Kidney epithelial cell (primary cell): ENCODE measurements around the gene LRRC49. TPM values are rescaled to one million over a fixed set of nuclear protein-coding genes. Genes with fewer than 3 reads are reported as not detected.
A peak's percentile ranks its signal among the peaks of the same experiment; 100 is the strongest.
"Not testable (repeated sequence)": the region's sequence is repeated elsewhere in the genome, so short reads cannot be mapped to it uniquely, and the experiment has no call there.

ENCODE experiments used
- DNase-seq: peaks from one replicate; pipeline ENCODE4 v3.0.0-alpha.2; 2010; ENCODE audit warnings: low read depth
- H3K27me3 ChIP-seq: 2 replicates; pipeline ENCODE4 v1.6.0; 2011; ENCODE audit warnings: low read length; ENCODE audit not compliant: control insufficient read depth, insufficient read depth
- H3K36me3 ChIP-seq: 2 replicates; pipeline ENCODE4 v1.5.1; 2011; ENCODE audit warnings: low read length; ENCODE audit not compliant: control insufficient read depth, insufficient read depth
- H3K4me3 ChIP-seq: 2 replicates; pipeline ENCODE4 v1.5.1; 2011; ENCODE audit warnings: low read depth, mild to moderate bottlenecking, control low read depth, low read length
- CTCF ChIP-seq: IDR thresholded peaks from 2 replicates; pipeline ENCODE4 v1.5.1; 2011; ENCODE audit warnings: mild to moderate bottlenecking, moderate library complexity, low read length, control low read depth, inconsistent platforms; ENCODE audit not compliant: insufficient read depth, poor library complexity, severe bottlenecking
- total RNA-seq: library from RNA; depleted of rRNA; stranded (reverse); fragments of >200 nt; gene quantifications from 2 replicates; pipeline ENCODE4 v1.2.3, GENCODE V29; 2015

LRRC49 gene
- total RNA-seq, 1 donor from 2014 or later = 62.0 TPM

GRCh38 chr15:70856884-70857561, 35.6 kb upstream of the LRRC49 start:
- DNase-seq = peak; percentile 85
- Histone ChIP-seq H3K4me3 (no peak overlapping the region), H3K27me3 (no peaks in the 10 kb centered on the region), H3K36me3 (no peaks in the 10 kb centered on the region)
- TF ChIP-seq CTCF = no peak

- TF ChIP-seq CTCF = no peak
These were observed 34.9 kb upstream of the LRRC49 start for GRCh38 chr15:70857562-70858285.

GRCh38 chr15:70858614-70859321, 33.9 kb upstream of the LRRC49 start:
- not testable (repeated sequence) for H3K36me3 ChIP-seq, H3K4me3 ChIP-seq, H3K27me3 ChIP-seq, DNase-seq

More at GRCh38 chr15:70857562-70858285, 34.9 kb upstream of the LRRC49 start:
- Histone ChIP-seq H3K27me3 (no peaks in the 10 kb centered on the region), H3K36me3 (no peaks in the 10 kb centered on the region), H3K4me3 (no peak overlapping the region)
- no peak for DNase-seq

GRCh38 chr15:70859322-70859908, 33.2 kb upstream of the LRRC49 start:
- DNase-seq = no peak
- H3K4me3 ChIP-seq = no peak overlapping the region
- no peak for TF ChIP-seq CTCF

GRCh38 chr15:70859998-70860397, 32.6 kb upstream of the LRRC49 start:
- H3K27me3 ChIP-seq = no peaks in the 10 kb centered on the region
- no peaks in the 10 kb centered on the region for H3K36me3 ChIP-seq
- TF ChIP-seq CTCF = no peak
- no peak for DNase-seq
- no peak overlapping the region for H3K4me3 ChIP-seq

More at GRCh38 chr15:70859322-70859908, 33.2 kb upstream of the LRRC49 start:
- H3K36me3 ChIP-seq = no peaks in the 10 kb centered on the region
- no peaks in the 10 kb centered on the region for H3K27me3 ChIP-seq
